ENCODE results near the gene BCL6. TPM values are rescaled to one million over a fixed set of nuclear protein-coding genes. Genes with fewer than 3 reads are reported as not detected.

BCL6 gene
- total RNA-seq, 1 experiment from 2014 or later, result 10.2 TPM

DNA sequence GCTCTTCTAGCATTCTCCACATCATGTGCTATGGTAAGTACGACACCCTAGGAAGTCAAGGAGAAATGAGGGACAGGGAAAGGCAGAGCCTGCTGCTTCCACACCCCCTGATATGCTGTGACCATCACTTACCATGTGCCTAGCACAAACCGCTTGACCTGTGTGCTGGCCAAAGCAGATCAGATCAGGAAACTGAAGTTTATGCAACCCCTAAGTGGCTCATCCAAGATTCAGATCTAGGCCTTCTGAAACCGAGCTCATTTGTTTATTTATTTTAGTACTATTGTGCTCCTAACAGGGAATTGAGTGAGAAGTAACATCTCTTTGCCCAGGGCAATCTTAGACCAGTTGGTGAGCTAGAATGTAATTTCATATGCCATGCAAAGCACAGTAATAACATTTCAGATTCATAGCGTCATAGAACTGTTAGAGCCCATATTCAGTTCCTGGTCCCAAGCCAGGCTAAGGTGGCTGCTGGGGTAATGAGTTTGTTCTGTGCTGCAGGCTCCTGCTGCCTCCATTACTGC, 42.7 kb downstream of the BCL6 start, which contains the start of gene RTP2 (continued):
- TF ChIP-seq ZNF532 (CRISPR knock-in tag; IDR thresholded peaks at IDR 0.05; ENCODE audit: borderline replicate concordance) (no peak), STAT6 (CRISPR knock-in tag; conservative IDR thresholded peaks at IDR 0.05; ENCODE audit: low read depth) (no peak), E2F4 (CRISPR knock-in tag; IDR thresholded peaks at IDR 0.05; ENCODE audit: borderline replicate concordance, low read depth) (no peak), NFYB (CRISPR knock-in tag; conservative IDR thresholded peaks at IDR 0.05; ENCODE audit: low read depth) (no peak), GRHL2 (CRISPR knock-in tag; IDR thresholded peaks at IDR 0.05; ENCODE audit: insufficient replicate concordance, severe bottlenecking) (no peak), AR (CRISPR knock-in tag; IDR thresholded peaks at IDR 0.05) (no peak), ZNF671 (CRISPR knock-in tag; IDR thresholded peaks at IDR 0.05) (no peak), ELF4 (CRISPR knock-in tag; IDR thresholded peaks at IDR 0.05; ENCODE audit: low read depth) (no peak), SMAD3 (CRISPR knock-in tag; IDR thresholded peaks at IDR 0.05; ENCODE audit: borderline replicate concordance) (no peak)

GRCh38 chr3:187700249-187700648, 45.0 kb downstream of the BCL6 start:
- Mint-ChIP-seq H3K27me3 (ENCODE audit: low read depth) (peaks cover 3% of the 10 kb centered on the region; the same call in 1 of the 2 replicates), H3K4me1 (no peaks in the 10 kb centered on the region), H3K36me3 (no peaks in the 10 kb centered on the region), H3K27ac (no peak overlapping the region), H3K9me3 (no peaks in the 10 kb centered on the region), H3K4me3 (no peak overlapping the region)
- ChIA-PET POLR2A (no interaction called here), CTCF (interaction anchor here (1.2 to 1.4 kb wide), 2 partner anchors 9 to 21 kb away, joined by 6 to 7 read pairs; no protein-coding TSS in a partner anchor)
- no peak for ATAC-seq
- no peak for DNase-seq (ENCODE audit: low spot score)
- TF ChIP-seq, protein P1, sequence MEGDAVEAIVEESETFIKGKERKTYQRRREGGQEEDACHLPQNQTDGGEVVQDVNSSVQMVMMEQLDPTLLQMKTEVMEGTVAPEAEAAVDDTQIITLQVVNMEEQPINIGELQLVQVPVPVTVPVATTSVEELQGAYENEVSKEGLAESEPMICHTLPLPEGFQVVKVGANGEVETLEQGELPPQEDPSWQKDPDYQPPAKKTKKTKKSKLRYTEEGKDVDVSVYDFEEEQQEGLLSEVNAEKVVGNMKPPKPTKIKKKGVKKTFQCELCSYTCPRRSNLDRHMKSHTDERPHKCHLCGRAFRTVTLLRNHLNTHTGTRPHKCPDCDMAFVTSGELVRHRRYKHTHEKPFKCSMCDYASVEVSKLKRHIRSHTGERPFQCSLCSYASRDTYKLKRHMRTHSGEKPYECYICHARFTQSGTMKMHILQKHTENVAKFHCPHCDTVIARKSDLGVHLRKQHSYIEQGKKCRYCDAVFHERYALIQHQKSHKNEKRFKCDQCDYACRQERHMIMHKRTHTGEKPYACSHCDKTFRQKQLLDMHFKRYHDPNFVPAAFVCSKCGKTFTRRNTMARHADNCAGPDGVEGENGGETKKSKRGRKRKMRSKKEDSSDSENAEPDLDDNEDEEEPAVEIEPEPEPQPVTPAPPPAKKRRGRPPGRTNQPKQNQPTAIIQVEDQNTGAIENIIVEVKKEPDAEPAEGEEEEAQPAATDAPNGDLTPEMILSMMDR (IDR thresholded peaks at IDR 0.05), result no peak
- TF ChIP-seq PREB (CRISPR knock-in tag; IDR thresholded peaks at IDR 0.05; ENCODE audit: borderline replicate concordance), result no peak
- no peak for TF ChIP-seq ERG (CRISPR knock-in tag; IDR thresholded peaks at IDR 0.05)
- no peak for TF ChIP-seq NR2C2 (CRISPR knock-in tag; IDR thresholded peaks at IDR 0.05)
- TF ChIP-seq FOXP4 (CRISPR knock-in tag; IDR thresholded peaks at IDR 0.05), result no peak
- TF ChIP-seq SMAD3 (CRISPR knock-in tag; IDR thresholded peaks at IDR 0.05; ENCODE audit: borderline replicate concordance), result no peak
- no peak for TF ChIP-seq ZMAT4 (CRISPR knock-in tag; IDR thresholded peaks at IDR 0.05)
- TF ChIP-seq GABPB1 (CRISPR knock-in tag; IDR thresholded peaks at IDR 0.05), result no peak
- TF ChIP-seq ATF1 (CRISPR knock-in tag; IDR thresholded peaks at IDR 0.05), result no peak

Data from WTC11 (cell line).